HG03558 (cell line): ENCODE measurements around the gene GLB1L2.

ENCODE experiments used
- ATAC-seq: cut with Tn5 transposase; IDR thresholded peaks from one replicate; pipeline ENCODE4 v1.9.1; 2021; ENCODE audit warnings: moderate number of reproducible peaks; ENCODE audit not compliant: unreplicated experiment; ENCODE audit errors: extremely low read depth

GLB1L2 gene

DNA sequence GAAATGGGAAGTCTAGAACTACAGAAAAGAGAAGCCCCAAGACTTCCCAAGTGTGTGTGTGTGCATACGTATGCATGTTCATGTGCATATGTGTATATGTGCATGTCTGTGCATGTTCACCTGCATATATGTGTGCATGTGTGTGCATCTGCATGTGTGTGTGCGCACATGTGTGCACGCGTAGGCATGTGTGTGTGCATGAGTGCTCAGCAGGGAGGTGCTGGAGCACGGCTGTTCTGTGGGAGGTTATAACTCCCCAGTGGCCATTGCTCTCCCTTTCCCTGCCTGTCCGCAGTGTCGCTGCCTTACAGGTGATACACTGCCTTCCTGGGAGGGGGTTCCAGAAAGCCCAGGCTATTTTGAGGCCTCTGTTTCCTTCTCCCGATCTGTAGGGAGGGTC is 50.5 kb downstream of the GLB1L2 start:
- ATAC-seq, result no peak

DNA sequence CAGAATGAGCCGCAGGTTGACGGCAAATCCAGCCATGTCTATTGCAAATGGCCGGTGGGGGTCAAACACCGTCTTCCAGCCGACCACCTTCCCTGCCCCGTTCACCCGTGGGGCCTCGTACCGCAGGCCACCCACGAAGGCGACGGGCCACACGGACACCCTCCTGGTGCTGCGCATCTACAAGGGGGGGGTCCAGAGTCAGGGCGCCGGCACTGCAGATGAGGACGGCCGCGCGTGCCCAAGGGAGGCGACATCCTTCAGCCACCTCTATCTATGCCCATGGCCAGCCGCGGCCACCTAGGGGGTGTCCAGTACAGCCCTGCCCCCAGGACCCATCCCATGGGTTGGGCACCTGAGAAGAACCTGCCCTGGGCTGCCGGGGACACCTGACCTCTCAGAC is 51.0 kb downstream of the GLB1L2 start:
- ATAC-seq, result no peak

- no peak for ATAC-seq
Measured at GRCh38 chr11:134383576-134384221, 51.9 kb downstream of the GLB1L2 start.

- no peak for ATAC-seq
Measured at GRCh38 chr11:134384406-134384805, 52.6 kb downstream of the GLB1L2 start.

- no peak for ATAC-seq
Measured at GRCh38 chr11:134385171-134385570, 53.4 kb downstream of the GLB1L2 start.

GRCh38 chr11:134385774-134386565 is 54.2 kb downstream of the GLB1L2 start:
- ATAC-seq, result no peak

GRCh38 chr11:134386945-134387344 is 55.2 kb downstream of the GLB1L2 start:
- ATAC-seq, result no peak

DNA sequence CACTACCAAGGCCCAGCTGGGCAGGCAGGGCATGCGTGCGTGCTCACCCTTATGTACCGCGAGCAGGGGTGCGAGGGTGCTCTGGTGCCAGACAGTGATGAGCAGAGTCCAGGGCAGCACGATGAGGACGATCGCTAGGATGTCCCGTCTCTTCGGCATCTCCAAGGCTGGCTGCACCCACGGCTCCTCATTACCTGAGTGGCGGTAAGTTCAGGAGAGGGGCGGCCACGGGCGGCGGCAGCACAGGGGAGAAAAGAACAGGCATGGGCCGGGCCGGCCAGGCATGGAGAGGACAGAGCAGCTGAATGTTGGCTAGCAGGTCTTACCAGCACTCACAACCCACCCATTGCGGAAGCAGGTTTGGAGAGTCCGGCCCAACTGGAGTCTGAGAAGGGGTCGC is 55.7 kb downstream of the GLB1L2 start:
- ATAC-seq, result no peak

DNA sequence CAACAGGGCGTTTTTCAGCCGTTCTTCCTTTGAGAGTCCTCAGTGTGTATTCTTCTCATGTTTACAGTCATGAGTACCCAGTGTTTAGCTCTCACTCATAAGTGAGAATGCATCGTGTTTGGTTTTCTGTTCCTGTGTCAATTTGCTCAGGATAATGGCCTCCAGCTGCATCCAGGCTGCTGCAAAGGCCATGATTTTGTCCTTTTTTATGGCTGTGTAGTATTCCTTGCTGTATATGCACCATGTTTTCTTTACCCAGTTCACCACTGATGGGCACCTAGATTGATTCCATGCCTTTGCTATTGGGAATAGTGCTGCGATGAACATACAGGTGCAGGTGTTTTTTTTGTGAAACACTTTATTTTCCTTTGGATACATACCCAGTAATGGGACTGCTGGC is 56.8 kb downstream of the GLB1L2 start:
- ATAC-seq, result no peak

- no peak for ATAC-seq
Measured at GRCh38 chr11:134389464-134390180, 57.8 kb downstream of the GLB1L2 start.

DNA sequence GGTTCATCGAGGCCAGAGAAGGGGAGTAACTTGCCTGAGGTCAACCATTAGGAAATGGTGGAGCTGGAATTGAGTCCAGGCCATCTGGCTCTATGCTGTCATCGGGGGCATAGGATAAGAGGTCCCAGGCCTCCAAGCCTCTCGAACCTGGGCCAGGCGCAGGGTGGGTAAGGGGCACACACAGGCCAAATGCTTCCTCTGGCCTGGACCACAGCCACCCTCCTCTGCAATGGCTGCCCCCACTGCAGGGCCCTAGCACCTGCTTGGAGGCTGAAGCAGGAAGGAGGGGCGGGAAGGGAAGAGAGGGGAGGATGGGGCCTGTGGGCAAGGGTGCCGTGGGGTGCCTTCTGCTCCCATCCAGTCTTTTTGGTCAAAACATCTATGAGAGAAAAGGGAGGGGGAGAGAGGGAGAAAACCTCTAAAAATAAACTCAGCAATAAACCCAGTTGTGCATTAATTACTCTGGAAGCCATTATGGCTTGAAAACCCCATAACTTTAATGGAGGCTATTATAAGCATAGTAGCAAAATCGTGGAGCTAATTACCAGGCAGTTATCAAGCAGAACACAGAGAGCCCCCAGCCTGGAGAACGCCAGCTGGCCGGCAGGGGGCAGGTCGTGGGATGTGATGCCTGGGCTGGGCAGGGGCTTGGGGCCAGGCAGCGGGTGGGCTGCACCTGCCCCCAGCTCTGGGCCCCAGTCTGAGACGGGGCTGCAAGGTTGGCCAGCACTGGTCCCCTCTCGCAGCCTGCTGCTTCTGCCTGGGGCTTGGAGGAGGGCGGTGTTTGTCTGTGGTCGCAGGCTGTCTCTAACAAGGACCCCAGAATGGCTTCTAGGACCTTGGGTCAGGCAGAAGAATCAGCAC is 59.1 kb downstream of the GLB1L2 start:
- no peak for ATAC-seq

- no peak for ATAC-seq
Measured at GRCh38 chr11:134391656-134392055, 59.9 kb downstream of the GLB1L2 start.

DNA sequence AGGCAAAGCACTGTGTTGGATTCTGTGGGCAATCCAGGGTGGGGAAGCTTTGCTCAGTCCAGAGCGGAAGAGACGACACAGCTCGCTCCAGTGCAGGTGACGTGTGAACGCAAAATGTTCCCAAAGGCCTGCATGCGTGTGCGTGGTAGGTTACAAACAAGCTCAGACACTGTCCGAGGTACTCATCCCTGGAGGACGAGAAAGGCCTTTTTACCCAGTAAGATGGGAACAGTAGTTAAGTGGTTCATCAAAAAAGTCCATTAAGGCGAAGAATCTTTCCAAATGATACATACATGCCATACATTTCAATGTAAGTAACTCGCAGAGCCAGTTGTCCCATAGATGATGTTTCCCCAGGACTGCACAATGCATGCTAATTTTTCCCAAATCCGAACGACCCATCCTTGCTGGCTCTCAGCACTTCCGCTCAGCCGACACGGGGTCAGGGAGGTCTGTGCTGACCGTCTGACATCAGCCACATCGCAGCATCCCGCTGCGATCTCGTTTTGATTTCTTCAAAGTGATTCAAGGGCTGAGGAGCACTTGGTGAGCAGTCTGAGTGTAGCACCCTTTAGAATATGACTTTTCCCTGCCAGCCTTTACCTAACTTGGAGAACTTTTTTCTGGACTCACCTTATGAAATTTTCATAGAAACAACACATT is 61.3 kb downstream of the GLB1L2 start:
- no peak for ATAC-seq

DNA sequence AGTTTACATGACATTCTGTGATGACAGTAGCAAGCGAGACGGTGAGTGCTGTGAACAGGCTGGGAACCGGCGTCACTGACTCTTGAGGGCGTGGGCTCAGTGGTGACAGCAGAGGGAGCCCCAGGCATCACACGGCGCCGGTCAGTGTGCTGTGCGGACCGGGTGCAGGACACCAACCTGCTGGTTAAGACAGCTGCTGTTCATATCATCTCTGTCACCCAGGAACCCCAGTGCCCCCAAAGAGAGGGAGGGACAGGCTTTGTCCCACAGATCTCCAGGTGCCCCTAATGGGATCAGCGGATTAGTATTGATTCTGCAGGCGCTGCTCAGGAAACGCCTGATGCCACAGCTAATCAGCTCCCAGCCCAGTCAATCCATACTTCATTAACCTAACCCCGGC is 61.9 kb downstream of the GLB1L2 start:
- ATAC-seq, result no peak

- ATAC-seq, result no peak
Measured at GRCh38 chr11:134394311-134394710, 62.5 kb downstream of the GLB1L2 start.

GRCh38 chr11:134395002-134395401 is 63.2 kb downstream of the GLB1L2 start:
- no peak for ATAC-seq

- ATAC-seq, result no peak
Measured at GRCh38 chr11:134397304-134398078, 65.7 kb downstream of the GLB1L2 start.

DNA sequence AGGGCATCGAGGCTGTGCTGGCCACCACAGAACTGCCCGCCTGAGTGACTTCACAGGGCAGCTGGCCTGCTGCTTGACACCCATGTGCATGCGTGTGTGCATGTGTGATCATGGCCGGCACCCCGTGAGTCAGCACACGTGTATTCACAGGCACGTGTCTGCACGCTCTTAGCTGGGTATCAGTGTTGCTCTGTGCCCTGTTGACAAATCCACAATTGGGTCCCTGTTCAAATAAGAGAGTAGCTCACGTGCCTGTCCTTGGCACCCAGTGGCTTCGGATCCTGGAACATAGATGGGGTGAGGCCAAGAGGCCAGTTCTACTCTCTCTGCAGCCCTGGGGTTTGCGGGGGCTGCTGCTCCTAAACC is 66.3 kb downstream of the GLB1L2 start:
- no peak for ATAC-seq

- no peak for ATAC-seq
Measured at GRCh38 chr11:134398644-134399292, 67.0 kb downstream of the GLB1L2 start.
